SK-N-SH treated with all-trans-retinoic acid at 6 μM for 48 hours (cell line): Measurements from ENCODE around the gene LSM2.

ENCODE experiments used
- ATAC-seq: fragments of 200-7000 bp; cut with Tn5 transposase; 3 replicates; pipeline ENCODE4 v1.9.1; 2020; ENCODE audit warnings: mild to moderate bottlenecking, moderate library complexity
- BACH2 ChIP-seq: fragments of 250-450 bp; sonication (Bioruptor Pico); IDR thresholded peaks from 2 replicates; pipeline ENCODE4 v1.9.0; 2021; ENCODE audit warnings: mild to moderate bottlenecking, borderline replicate concordance
- CSDC2 ChIP-seq: fragments of 250-450 bp; sonication (Bioruptor Pico); IDR thresholded peaks from 2 replicates; pipeline ENCODE4 v1.5.0; 2020; ENCODE audit warnings: mild to moderate bottlenecking, moderate library complexity
- GLIS3 ChIP-seq: fragments of 250-450 bp; sonication (Bioruptor Pico); IDR thresholded peaks from 2 replicates; pipeline ENCODE4 v1.5.0; 2020; ENCODE audit warnings: mild to moderate bottlenecking, moderate library complexity
- ISL1 ChIP-seq: fragments of 250-450 bp; sonication (Bioruptor Pico); IDR thresholded peaks from 2 replicates; pipeline ENCODE4 v2.1.2; 2022; ENCODE audit warnings: mild to moderate bottlenecking, moderate library complexity
- OSR1 ChIP-seq: fragments of 250-450 bp; sonication (Bioruptor Pico); IDR thresholded peaks from 2 replicates; pipeline ENCODE4 v1.8.0; 2022; ENCODE audit warnings: moderate library complexity, mild to moderate bottlenecking, inconsistent platforms
- PPARA ChIP-seq: fragments of 250-450 bp; sonication (Bioruptor Pico); IDR thresholded peaks from 2 replicates; pipeline ENCODE4 v1.5.0; 2020; ENCODE audit warnings: mild to moderate bottlenecking, borderline replicate concordance
- RARB ChIP-seq: fragments of 250-450 bp; sonication (Bioruptor Pico); IDR thresholded peaks from 2 replicates; pipeline ENCODE4 v1.8.0; 2021; ENCODE audit warnings: mild to moderate bottlenecking, moderate library complexity
- TCF4 ChIP-seq: fragments of 250-450 bp; sonication (Bioruptor Pico); IDR thresholded peaks from 2 replicates; pipeline ENCODE4 v1.8.0; 2021; ENCODE audit warnings: mild to moderate bottlenecking, moderate library complexity, borderline replicate concordance
- TOX ChIP-seq: fragments of 250-450 bp; sonication (Bioruptor Pico); IDR thresholded peaks from 2 replicates; pipeline ENCODE4 v1.8.0; 2021; ENCODE audit warnings: mild to moderate bottlenecking, moderate library complexity, borderline replicate concordance
- ZC3H10 ChIP-seq: fragments of 250-450 bp; sonication (Bioruptor Pico); IDR thresholded peaks from 2 replicates; pipeline ENCODE4 v1.5.1; 2021; ENCODE audit warnings: mild to moderate bottlenecking, moderate library complexity
- ZFP3 ChIP-seq: fragments of 250-450 bp; sonication (Bioruptor Pico); IDR thresholded peaks from 2 replicates; pipeline ENCODE4 v1.5.0; 2020; ENCODE audit warnings: mild to moderate bottlenecking, moderate library complexity
- ZFP30 ChIP-seq: fragments of 450-650 bp; formaldehyde crosslinking; IDR thresholded peaks from 2 replicates; pipeline ENCODE4 v1.5.0; 2022; ENCODE audit warnings: mild to moderate bottlenecking, moderate library complexity
- ZNF565 ChIP-seq: fragments of 450-650 bp; formaldehyde crosslinking; conservative IDR thresholded peaks from 2 replicates; pipeline ENCODE4 v1.5.0; 2020; ENCODE audit warnings: low read depth, mild to moderate bottlenecking, moderate library complexity
- ZNF70 ChIP-seq: fragments of 450-650 bp; formaldehyde crosslinking; IDR thresholded peaks from 2 replicates; pipeline ENCODE4 v1.5.0; 2020; ENCODE audit warnings: mild to moderate bottlenecking, moderate library complexity
- ZNF8 ChIP-seq: fragments of 450-650 bp; formaldehyde crosslinking; IDR thresholded peaks from 2 replicates; pipeline ENCODE4 v1.5.0; 2020; ENCODE audit warnings: mild to moderate bottlenecking, moderate library complexity
- TF ChIP-seq, protein P1 (sequence below): fragments of 250-450 bp; sonication (Bioruptor Pico); IDR thresholded peaks from 2 replicates; pipeline ENCODE4 v1.8.0; 2020; ENCODE audit warnings: mild to moderate bottlenecking, moderate library complexity, borderline replicate concordance
- TF ChIP-seq, protein P2 (sequence below): fragments of 250-450 bp; sonication (Bioruptor Pico); IDR thresholded peaks from 2 replicates; pipeline ENCODE4 v1.5.1; 2021; ENCODE audit warnings: mild to moderate bottlenecking, moderate library complexity
- TF ChIP-seq, protein P3 (sequence below): fragments of 250-450 bp; sonication (Bioruptor Pico); IDR thresholded peaks from 2 replicates; pipeline ENCODE4 v1.5.0; 2020; ENCODE audit warnings: mild to moderate bottlenecking, moderate library complexity

LSM2 gene

DNA sequence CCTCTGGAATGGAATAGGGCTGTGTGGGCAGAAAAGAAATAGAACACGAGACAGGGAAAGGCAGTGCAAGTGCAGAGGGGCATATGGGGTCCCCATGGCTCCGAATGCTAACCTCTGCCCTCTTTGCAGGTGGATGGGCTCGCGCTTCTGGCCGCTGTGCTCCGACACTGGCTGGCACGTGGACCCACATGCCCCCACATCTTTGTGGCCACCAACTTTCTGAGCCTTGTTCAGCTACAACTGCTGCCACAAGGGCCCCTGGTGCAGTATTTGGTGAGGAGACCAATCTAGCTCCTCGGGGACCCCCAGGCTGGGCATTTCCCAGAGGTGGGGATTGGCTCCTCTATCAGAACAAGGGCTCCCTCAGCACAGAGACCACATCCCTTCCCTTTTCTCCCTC, 45.4 kb downstream of the LSM2 start (continued):
- TF ChIP-seq, protein P1, sequence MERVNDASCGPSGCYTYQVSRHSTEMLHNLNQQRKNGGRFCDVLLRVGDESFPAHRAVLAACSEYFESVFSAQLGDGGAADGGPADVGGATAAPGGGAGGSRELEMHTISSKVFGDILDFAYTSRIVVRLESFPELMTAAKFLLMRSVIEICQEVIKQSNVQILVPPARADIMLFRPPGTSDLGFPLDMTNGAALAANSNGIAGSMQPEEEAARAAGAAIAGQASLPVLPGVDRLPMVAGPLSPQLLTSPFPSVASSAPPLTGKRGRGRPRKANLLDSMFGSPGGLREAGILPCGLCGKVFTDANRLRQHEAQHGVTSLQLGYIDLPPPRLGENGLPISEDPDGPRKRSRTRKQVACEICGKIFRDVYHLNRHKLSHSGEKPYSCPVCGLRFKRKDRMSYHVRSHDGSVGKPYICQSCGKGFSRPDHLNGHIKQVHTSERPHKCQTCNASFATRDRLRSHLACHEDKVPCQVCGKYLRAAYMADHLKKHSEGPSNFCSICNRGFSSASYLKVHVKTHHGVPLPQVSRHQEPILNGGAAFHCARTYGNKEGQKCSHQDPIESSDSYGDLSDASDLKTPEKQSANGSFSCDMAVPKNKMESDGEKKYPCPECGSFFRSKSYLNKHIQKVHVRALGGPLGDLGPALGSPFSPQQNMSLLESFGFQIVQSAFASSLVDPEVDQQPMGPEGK (CRISPR knock-in tag), result no peak
- TF ChIP-seq TCF4 (CRISPR knock-in tag), result no peak

DNA sequence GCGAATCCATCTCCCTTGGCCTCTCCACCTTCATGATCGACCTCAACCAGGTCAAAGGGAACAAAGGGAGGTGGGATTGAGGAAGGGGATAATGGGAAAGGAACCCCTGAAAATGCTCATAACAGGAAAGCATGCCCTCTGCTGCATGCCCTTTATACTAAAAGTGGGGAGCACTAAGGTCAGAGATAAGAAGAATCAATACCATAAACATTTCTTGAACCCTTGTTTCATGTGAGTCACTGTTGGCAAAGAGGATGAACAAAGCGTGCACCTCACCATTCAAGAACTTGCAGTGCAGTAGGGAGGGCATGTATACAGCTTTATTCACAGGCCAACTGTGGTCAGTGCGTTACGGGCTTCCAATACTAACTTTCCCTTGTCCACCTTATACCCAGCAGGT, 46.0 kb downstream of the LSM2 start:
- ATAC-seq, result no peak
- no peak for TF ChIP-seq ZNF8 (CRISPR knock-in tag)
- no peak for TF ChIP-seq ISL1 (CRISPR knock-in tag)
- TF ChIP-seq TCF4 (CRISPR knock-in tag), result no peak
- TF ChIP-seq RARB (CRISPR knock-in tag), result no peak

DNA sequence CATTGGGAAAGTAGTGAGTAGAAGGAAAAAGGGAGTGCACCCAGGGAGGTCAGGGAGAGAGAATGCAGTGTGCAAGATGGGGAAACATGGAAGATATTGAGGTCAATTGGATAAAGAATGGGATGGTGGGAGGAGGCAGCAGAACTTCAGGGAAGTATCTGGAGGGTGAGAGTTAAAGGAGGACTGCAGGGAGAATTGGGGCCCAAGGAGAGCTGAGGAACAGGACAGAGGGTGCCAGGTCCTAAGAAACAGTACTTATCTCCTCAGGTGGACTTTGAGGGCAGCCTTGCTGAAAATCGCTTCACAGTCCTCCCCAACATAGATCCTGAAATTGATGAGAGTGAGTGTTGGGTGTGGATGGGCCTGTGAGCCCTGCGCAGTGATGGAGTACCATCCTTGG, 48.5 kb downstream of the LSM2 start:
- no peak for TF ChIP-seq ZC3H10 (CRISPR knock-in tag)
- no peak for ATAC-seq

DNA sequence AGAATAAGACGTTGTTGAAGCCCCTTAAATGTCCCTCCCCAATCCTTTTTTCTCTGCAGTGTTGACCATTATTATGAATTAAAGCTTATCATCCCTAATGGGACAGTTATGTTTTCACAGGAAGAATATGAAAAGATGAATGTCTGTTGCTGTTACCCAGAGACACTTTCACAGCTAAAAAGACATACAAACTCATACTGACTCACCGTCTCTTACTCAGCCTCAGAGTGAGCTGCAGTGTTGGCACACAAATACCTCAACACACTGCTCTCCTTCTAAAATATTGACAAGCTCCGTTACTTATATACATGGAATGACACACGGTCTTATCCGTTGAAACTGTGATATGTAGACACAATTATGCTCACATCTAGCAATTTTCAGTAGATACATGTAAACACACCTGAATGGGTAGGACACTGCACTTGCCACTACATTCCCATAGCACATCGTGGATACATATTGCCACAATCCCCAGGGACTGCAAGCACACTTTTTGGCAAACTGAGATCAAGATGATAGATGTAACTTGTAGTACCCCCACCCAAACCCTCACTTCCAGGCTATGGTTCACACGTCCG, 53.9 kb downstream of the LSM2 start:
- ATAC-seq, result peak; percentile 94
- TF ChIP-seq ZFP3 (no peak), GLIS3 (no peak)

DNA sequence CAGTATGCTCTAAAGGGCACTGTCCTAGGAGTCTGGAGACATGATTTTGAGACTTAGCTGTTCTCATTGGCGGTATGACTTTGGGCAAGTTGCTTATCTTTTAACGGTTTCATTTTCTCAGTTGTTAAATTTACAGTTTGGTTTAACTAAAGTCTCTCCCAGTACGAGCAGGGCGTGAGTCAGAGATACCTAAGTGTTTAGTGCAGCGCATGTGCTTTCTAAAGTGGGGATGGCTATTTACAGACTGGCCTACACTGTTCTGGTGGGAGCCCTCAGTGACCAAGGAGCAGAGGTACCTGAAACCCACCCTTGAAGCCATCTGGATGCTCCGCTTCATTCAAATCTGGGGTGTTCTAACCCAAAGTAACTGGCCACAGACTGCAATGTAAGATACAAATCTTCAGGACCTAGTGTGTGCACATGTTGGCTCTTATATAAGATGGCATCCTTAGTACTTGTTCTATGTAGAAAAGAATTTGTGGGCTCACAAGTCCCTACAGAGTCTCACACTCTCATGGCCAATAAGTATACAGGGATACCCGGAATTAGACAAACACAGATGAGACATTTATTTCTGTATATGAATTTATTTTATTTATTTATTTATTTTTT, 56.2 kb downstream of the LSM2 start:
- peak; percentile 8; the same call in 1 of the 3 replicates for ATAC-seq
- TF ChIP-seq PPARA (CRISPR knock-in tag), result no peak
- TF ChIP-seq, protein P2, sequence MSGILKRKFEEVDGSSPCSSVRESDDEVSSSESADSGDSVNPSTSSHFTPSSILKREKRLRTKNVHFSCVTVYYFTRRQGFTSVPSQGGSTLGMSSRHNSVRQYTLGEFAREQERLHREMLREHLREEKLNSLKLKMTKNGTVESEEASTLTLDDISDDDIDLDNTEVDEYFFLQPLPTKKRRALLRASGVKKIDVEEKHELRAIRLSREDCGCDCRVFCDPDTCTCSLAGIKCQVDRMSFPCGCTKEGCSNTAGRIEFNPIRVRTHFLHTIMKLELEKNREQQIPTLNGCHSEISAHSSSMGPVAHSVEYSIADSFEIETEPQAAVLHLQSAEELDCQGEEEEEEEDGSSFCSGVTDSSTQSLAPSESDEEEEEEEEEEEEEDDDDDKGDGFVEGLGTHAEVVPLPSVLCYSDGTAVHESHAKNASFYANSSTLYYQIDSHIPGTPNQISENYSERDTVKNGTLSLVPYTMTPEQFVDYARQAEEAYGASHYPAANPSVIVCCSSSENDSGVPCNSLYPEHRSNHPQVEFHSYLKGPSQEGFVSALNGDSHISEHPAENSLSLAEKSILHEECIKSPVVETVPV, result no peak
- TF ChIP-seq ZC3H10 (CRISPR knock-in tag), result no peak
- TF ChIP-seq GLIS3, result no peak
- TF ChIP-seq, protein P3, sequence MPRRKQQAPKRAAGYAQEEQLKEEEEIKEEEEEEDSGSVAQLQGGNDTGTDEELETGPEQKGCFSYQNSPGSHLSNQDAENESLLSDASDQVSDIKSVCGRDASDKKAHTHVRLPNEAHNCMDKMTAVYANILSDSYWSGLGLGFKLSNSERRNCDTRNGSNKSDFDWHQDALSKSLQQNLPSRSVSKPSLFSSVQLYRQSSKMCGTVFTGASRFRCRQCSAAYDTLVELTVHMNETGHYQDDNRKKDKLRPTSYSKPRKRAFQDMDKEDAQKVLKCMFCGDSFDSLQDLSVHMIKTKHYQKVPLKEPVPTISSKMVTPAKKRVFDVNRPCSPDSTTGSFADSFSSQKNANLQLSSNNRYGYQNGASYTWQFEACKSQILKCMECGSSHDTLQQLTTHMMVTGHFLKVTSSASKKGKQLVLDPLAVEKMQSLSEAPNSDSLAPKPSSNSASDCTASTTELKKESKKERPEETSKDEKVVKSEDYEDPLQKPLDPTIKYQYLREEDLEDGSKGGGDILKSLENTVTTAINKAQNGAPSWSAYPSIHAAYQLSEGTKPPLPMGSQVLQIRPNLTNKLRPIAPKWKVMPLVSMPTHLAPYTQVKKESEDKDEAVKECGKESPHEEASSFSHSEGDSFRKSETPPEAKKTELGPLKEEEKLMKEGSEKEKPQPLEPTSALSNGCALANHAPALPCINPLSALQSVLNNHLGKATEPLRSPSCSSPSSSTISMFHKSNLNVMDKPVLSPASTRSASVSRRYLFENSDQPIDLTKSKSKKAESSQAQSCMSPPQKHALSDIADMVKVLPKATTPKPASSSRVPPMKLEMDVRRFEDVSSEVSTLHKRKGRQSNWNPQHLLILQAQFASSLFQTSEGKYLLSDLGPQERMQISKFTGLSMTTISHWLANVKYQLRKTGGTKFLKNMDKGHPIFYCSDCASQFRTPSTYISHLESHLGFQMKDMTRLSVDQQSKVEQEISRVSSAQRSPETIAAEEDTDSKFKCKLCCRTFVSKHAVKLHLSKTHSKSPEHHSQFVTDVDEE (CRISPR knock-in tag), result no peak
- no peak for TF ChIP-seq CSDC2 (CRISPR knock-in tag)
- no peak for TF ChIP-seq ZFP30 (CRISPR knock-in tag)
- TF ChIP-seq, protein P1 (CRISPR knock-in tag), result no peak
- TF ChIP-seq ZNF70 (CRISPR knock-in tag), result no peak
- no peak for TF ChIP-seq TOX (CRISPR knock-in tag)
- no peak for TF ChIP-seq ZNF565
- no peak for TF ChIP-seq BACH2 (CRISPR knock-in tag)
- TF ChIP-seq OSR1 (CRISPR knock-in tag), result no peak
- TF ChIP-seq, all 23 proteins: peak for 0
